ENCODE results near the gene LRRC14B.

The LRRC14B gene

DNA sequence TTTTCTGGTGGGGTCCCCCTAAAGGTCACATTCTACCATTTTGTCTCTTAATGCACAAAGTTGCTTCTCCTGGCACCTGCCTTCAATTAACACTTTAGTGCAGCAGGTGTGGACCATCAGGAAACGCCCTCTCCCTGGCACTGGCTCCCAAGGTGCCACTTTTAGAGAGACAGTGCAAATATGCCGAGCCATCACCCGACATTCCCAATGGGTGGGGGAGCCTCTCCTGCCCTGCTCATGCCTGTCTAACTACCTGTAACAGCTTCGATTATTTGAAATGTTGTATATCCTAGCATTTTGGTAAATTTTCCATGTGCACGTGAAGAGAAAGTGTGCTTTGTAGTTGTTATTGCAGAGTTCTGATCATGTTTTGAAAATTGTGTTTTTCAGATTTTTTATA lies 13.2 kb upstream of the LRRC14B start:
- Mint-ChIP-seq H3K9me3 (no peaks in the 10 kb centered on the region), H3K27ac (no peak overlapping the region), H3K4me1 (ENCODE audit: low read depth) (no peaks in the 10 kb centered on the region), H3K36me3 (ENCODE audit: low read depth) (no peaks in the 10 kb centered on the region), H3K4me3 (no peak overlapping the region), H3K27me3 (no peaks in the 10 kb centered on the region)

DNA sequence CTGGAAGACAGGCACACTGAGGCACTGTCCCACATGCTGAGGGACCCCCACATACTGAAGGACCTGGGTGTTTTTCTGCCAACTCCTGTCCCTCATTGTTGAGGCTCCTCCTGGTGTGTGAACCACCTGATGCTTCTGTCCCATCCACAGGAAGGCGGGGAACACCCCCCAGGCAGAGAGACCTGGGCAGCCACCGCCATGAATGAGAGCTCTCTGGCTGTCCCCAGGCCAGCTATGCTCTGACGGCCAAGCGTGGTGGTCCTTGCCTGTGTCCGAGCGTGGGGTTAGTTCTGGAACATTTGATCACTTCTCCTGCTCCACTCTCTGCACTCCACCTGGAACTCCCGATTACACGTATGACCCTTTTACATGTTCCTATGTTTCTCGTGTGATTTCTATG lies 11.9 kb upstream of the LRRC14B start:
- no peak overlapping the region for H3K27ac Mint-ChIP-seq
- H3K36me3 Mint-ChIP-seq (ENCODE audit: low read depth), result no peaks in the 10 kb centered on the region
- H3K9me3 Mint-ChIP-seq, result no peaks in the 10 kb centered on the region
- H3K4me1 Mint-ChIP-seq (ENCODE audit: low read depth), result no peaks in the 10 kb centered on the region
- no peak overlapping the region for H3K4me3 Mint-ChIP-seq
- H3K27me3 Mint-ChIP-seq, result no peaks in the 10 kb centered on the region

DNA sequence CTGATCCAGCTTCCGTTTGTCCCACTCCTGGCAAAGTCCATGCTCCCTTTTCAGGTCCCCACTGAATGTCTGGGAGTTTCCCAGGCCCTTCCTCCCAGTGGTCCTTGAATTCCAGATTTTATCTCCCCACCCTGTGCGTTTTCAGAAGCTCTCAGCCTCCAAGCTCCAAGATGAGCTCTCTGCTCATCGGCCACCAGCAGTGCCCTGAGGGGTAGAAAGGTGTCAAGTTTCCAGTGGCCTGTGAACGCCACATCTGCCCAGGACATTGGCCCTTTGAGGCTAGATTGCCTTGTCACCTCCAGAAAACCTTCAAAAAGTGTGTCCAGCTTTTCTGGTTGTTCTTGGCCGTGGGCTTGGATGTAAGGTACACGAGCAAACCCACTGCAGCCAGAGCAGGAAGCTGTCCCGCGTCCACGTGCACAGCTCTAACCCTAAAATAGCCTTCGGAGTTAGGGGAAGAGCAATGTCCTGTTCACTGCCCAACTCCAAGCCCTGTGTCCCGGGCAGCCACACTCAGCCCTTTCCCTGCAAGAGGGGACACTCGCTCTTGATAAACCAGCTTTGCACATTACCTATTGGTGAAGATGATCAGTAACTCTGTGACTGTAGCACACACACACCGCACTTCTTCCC lies 10.9 kb upstream of the LRRC14B start:
- Mint-ChIP-seq H3K27me3 (no peaks in the 10 kb centered on the region), H3K4me1 (ENCODE audit: low read depth) (no peaks in the 10 kb centered on the region), H3K36me3 (ENCODE audit: low read depth) (no peaks in the 10 kb centered on the region), H3K9me3 (no peaks in the 10 kb centered on the region), H3K4me3 (no peak overlapping the region), H3K27ac (no peak overlapping the region)

DNA sequence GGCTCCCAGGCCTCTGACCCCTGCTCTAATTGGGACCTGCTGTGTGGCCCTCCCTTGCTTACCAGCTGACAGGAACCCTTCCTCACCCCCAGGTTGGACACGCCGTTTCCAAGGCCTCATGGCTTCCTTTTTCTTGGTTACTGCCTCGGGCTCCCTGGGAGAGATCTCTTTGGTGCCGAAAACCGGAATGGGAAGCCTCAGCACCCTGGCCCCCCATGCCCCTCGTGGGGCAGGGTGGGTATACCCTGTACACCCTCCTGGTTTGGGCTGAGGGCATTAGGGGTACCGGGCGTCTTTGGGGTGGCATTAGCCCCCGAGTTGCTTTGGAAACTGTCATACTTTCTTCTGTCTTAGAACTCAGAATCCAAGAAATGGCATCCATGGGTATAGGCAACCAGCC lies 10.1 kb upstream of the LRRC14B start:
- Mint-ChIP-seq H3K9me3 (no peaks in the 10 kb centered on the region), H3K27ac (no peak overlapping the region), H3K36me3 (ENCODE audit: low read depth) (no peaks in the 10 kb centered on the region), H3K4me3 (no peak overlapping the region), H3K27me3 (no peaks in the 10 kb centered on the region), H3K4me1 (ENCODE audit: low read depth) (no peaks in the 10 kb centered on the region)

DNA sequence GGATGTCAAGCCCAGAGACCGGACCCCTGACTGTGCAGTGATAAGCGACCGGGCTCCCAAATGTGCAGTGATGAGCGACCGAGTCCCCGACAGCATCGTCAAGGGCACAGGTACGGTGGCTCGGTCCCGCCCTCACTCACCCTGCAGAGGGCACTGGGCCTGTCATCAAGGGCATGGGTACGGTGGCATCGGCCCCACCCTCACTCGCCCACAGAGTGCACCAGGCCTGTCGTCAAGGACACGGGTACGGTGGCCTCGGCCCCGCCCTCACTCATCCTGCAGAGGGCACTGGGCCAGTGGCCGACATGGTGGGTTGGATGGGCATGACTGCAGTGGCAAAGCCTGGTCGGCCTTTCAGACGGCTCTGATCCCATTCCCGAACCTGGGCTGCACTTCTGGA lies 9.7 kb upstream of the LRRC14B start:
- no peaks in the 10 kb centered on the region for H3K27me3 Mint-ChIP-seq
- no peak overlapping the region for H3K4me3 Mint-ChIP-seq
- no peak overlapping the region for H3K27ac Mint-ChIP-seq
- no peaks in the 10 kb centered on the region for H3K4me1 Mint-ChIP-seq (ENCODE audit: low read depth)
- H3K36me3 Mint-ChIP-seq (ENCODE audit: low read depth), result no peaks in the 10 kb centered on the region
- H3K9me3 Mint-ChIP-seq, result no peaks in the 10 kb centered on the region

DNA sequence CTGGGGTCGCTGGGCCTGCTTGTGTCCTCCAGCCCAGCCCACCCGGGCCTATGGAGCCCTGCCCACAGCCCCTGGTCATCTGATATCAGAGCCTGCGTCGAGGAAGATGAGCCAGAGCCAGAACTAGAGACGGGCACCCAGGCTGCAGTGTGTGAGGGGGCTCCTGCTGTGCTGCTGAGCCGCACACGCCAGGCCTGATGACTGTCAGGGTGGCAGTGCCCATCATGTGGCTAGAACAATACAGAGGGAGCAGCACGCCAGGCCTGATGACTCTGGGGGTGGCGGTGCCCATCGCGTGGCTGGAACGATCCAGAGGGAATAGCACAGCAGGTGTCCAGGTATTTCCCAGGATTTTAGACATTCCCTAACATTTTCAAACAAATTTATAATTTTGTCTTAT lies 9.2 kb upstream of the LRRC14B start:
- H3K27me3 Mint-ChIP-seq, result no peaks in the 10 kb centered on the region
- H3K36me3 Mint-ChIP-seq (ENCODE audit: low read depth), result no peaks in the 10 kb centered on the region
- H3K9me3 Mint-ChIP-seq, result no peaks in the 10 kb centered on the region
- no peak overlapping the region for H3K27ac Mint-ChIP-seq
- no peak overlapping the region for H3K4me3 Mint-ChIP-seq
- H3K4me1 Mint-ChIP-seq (ENCODE audit: low read depth), result no peaks in the 10 kb centered on the region

DNA sequence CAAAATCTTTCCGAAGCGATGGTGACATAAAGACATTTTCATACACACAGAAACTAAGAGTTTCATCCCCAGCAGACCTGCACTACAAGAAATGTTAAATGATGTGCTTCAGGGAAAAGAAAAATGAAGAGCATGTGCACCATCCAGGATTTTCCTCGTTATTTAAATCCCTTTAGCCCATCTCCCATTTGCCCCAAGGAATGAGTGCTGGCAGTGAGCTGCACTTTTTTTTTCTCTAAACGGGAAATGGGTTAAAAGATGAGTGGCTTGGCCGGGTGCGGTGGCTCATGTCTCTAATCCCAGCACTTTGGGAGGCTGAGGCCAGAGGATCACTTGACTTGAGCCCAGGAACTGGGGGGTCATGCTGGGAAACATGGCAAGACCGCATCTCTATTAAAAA lies 6.8 kb upstream of the LRRC14B start:
- H3K27ac Mint-ChIP-seq, result no peak overlapping the region
- H3K4me1 Mint-ChIP-seq (ENCODE audit: low read depth), result peaks cover 8% of the 10 kb centered on the region
- peaks cover 3% of the 10 kb centered on the region for H3K27me3 Mint-ChIP-seq
- H3K9me3 Mint-ChIP-seq, result no peaks in the 10 kb centered on the region
- H3K4me3 Mint-ChIP-seq, result no peak overlapping the region
- no peaks in the 10 kb centered on the region for H3K36me3 Mint-ChIP-seq (ENCODE audit: low read depth)

DNA sequence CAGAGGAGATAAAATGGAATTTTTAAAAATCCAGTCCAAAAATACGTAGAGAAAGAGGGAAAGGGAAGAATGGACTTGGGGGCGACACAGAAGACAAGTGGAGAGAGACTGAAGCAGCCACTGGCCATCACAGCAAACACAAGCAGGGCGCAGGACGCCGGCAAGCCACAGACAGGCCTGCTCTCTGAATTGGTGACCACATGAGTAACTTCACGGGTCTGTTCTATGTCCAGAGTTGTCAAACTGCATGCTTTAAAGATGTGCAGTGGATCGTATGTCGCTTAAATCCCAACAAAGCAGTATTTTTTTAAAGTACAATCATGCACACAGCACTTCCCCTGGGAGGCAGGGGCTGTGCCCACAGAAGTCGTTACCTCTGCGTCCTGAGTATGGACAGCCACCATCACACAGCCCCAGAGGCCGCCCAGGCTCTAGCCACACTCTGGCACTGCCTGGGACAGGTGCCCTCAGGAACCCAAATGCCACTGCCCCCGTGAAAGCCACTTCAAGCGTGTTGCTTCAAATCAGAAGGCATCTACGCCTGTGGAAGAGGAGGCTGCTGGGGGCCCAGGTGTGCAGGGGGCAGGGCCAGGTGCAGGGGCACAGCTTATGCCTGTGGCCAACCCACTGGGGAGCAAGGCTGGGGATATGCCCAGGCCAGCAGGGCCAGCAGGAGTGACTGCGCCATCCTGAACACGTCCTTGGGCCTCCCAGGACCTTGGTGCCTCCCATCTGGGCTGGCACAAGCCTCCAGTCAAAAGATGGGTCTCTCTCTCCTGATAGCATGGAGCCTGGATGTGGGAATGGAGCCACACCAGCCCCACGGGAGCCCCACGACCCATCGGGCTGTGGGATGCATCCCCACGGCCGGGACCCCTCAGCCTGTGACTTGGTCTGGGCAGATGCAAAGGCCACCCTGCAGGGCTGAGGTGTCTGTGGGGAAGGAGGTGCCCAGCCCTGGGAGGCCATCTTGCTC lies 5.9 kb upstream of the LRRC14B start:
- Mint-ChIP-seq H3K27ac (no peak overlapping the region), H3K27me3 (peaks cover 3% of the 10 kb centered on the region)

DNA sequence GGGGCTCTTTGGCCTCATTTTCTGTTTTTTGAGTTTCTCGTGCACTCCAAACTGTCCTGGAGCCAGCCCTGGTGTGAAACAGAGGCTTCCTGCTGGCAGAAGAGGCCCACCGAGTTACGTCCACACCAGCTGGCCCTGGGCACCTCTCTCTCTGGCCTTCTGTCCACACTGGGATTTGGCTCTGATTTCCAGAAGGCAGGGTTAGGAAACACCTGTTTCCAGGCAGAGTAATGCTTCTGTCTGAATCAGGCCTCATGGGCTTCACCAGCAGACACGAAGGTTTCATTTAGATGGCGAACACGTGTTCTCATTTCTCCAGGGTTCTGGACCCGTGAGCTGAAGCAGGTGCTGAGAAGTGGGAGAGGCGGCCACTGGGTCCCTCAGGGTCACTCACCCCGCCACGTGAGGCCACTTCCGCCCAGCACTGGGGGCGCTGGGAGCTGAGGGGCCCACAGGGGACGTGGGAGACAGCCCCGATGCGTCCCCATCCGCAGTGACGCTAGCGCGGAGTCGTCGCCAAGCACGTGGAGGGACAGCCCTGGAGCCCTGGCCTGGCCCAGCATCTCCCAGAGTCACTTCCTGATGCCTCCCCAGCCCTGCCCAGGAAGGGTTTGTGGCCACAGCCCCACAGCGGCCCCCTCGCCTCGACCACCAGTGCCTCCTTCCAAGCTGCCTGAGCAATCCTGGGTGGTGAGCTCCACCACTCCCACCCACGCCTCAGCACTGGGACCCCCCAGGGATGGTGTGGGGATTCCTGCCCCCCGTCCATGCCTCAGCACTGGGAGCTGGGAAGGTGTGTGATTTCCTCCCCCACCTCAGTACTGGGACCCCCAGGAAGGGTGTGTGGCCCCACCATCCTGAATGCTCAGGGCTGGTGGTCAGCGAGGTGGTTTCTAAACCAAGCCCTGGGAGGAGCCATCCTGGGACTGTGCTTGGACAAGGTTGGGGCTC lies 4.9 kb upstream of the LRRC14B start:
- no peaks in the 10 kb centered on the region for H3K36me3 Mint-ChIP-seq (ENCODE audit: low read depth)

More for the DNA sequence above, 5.9 kb upstream of the LRRC14B start:
- H3K4me1 Mint-ChIP-seq (ENCODE audit: low read depth), result peaks cover 12% of the 10 kb centered on the region
- H3K9me3 Mint-ChIP-seq, result no peaks in the 10 kb centered on the region
- no peak overlapping the region for H3K4me3 Mint-ChIP-seq
- H3K36me3 Mint-ChIP-seq (ENCODE audit: low read depth), result no peaks in the 10 kb centered on the region

DNA sequence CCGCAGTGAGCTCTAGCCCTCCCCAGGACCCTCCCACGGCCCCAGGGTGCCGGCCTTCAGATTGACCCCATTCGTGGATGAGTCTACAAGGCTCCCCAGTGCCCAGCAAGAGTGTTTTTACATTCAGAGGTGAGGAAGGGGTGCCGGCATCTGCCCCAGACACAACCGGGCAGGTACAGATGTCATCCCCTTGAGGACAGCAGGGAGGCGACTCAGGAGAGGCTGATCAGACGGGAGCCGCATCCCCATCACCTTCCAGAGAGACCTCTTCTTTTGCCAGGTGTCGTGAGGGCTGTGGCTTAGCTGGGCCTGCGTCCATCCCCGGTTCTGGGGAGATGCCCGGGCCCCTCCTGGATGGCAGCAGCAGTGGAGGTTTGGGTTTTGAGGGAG lies 4.3 kb upstream of the LRRC14B start:
- Mint-ChIP-seq H3K4me1 (ENCODE audit: low read depth) (peaks cover 15% of the 10 kb centered on the region), H3K9me3 (no peaks in the 10 kb centered on the region), H3K4me3 (no peak overlapping the region), H3K36me3 (ENCODE audit: low read depth) (no peaks in the 10 kb centered on the region), H3K27me3 (peaks cover 3% of the 10 kb centered on the region), H3K27ac (no peak overlapping the region)

More for the DNA sequence above, 4.9 kb upstream of the LRRC14B start:
- H3K4me1 Mint-ChIP-seq (ENCODE audit: low read depth), result peaks cover 15% of the 10 kb centered on the region
- H3K4me3 Mint-ChIP-seq, result no peak overlapping the region
- H3K9me3 Mint-ChIP-seq, result no peaks in the 10 kb centered on the region
- no peak overlapping the region for H3K27ac Mint-ChIP-seq
- H3K27me3 Mint-ChIP-seq, result peaks cover 3% of the 10 kb centered on the region

DNA sequence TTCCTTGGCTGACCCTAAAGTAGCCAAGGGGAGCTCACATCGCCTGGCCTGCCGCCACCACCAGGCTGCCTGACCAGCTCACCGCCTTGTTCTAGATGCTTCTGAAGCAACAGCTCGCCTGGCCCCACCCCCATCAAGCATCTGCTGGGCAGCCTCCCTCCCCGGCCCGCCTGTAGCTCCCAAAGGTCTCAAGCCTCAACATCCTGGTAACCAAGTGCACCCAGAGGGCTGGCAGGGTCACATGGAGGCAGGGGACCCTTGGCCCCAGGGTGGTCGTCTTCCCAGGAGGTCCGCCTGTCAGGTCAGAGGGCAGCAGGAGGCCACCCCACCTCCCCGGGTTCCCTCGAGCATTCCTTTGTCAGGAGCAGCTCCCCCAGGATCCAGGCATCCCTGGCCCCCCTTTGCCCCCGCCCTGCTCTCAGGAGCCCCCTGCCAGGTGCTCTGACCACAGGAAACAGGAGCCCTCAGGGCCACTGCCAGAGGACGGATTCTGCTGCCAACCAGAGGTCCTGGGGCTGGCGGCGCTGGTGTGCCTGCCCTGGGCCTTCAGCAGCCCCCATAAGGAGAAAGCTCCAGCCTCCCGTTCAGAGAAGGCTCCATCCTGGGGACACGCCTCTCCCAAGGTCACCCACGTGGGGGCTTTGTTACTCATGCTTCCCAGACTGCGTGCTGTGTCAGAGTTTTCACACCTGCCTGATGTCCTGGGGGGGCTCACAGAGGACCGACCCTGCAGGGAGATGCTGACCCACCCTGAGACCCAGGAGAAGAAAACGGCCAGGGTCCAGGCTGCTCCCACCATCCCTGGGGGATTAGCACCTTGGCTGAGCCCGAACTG lies 3.5 kb upstream of the LRRC14B start:
- Mint-ChIP-seq H3K4me1 (ENCODE audit: low read depth) (peaks cover 15% of the 10 kb centered on the region), H3K27me3 (peaks cover 8% of the 10 kb centered on the region), H3K4me3 (no peak overlapping the region), H3K36me3 (ENCODE audit: low read depth) (no peaks in the 10 kb centered on the region), H3K27ac (no peak overlapping the region), H3K9me3 (no peaks in the 10 kb centered on the region)

DNA sequence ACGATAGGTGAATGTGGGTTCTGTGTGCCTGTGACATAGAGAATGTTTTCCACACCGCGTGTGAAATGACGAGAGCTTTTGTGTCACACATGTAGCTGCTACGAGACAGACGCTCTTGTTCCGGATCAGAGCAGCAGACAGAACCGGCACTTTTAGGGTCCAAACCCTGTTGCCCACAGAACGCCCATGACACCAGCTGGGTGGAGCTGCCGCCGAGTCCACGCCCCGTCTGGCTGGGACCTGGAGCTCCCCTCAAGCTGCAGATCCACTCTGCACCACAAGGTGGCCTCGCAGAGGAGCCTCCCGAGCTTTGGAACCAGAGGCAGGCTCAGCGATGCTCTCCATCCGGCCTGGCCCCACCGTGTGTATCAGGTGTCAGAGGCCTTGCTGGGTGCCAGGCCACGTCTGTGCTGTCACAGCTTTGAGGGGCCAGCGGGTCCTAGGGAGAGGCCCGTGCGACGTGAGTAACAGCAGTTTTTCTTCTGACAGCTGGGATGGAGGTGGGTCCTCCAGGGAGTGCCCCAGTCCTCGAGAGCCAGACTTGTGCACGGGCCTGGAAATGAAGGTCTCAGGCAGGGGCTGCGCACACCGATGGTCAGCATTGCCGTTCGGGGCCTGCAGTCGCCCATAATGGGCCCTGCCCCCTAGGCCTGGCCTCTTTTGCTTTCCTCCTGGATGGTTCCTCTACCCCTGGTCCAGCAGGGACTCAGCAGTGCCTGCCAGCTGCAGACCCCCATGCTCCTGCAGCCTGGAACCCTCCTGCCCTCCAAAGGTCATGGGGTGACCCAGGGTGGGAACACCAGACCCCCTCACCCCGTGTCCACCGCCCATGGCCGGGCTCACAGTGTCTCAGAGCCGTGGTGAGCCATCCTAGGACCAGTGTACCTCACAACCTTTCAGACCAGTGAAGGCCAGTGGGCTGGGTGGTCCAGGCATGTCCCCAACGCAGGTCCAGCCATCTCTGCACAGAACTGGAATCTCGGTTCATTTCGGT lies 2.5 kb upstream of the LRRC14B start:
- Mint-ChIP-seq H3K27me3 (peaks cover 8% of the 10 kb centered on the region), H3K4me1 (ENCODE audit: low read depth) (peaks cover 15% of the 10 kb centered on the region), H3K36me3 (ENCODE audit: low read depth) (no peaks in the 10 kb centered on the region), H3K27ac (no peak overlapping the region), H3K4me3 (no peak overlapping the region), H3K9me3 (no peaks in the 10 kb centered on the region)

DNA sequence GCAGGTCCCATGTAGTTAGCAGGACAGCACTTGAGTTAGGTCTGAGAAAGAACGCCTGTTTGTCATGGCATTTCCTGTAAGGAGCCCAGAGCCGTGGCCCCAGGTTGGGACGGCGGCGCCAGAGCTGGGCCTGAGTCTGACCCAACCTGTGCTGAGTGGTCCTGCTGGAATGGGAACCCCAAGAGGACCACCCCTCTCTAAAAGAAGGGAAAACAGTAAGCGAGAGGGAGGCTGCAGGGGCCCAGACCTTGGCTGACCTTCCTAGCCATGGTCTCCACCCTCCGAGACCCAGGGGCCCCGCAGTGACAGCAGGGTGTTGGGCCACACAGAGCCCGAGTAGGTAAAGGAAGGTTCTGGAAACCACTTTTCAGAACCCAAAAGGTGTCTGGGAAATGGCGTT lies 1.8 kb upstream of the LRRC14B start:
- Mint-ChIP-seq H3K9me3 (no peaks in the 10 kb centered on the region), H3K36me3 (ENCODE audit: low read depth) (no peaks in the 10 kb centered on the region), H3K27me3 (peaks cover 8% of the 10 kb centered on the region), H3K4me1 (ENCODE audit: low read depth) (peaks cover 15% of the 10 kb centered on the region), H3K4me3 (no peak overlapping the region), H3K27ac (no peak overlapping the region)

Measured in stimulated activated naive CD8-positive, alpha-beta T cell treated with anti-CD3 and anti-CD28 coated beads, Interleukin-15, Interleukin-2, amounts not matched to agents 100 ng/mL and 50 ng/mL, for 24 hours (primary cell).